GM21367 (cell line): Measurements from ENCODE around the gene GAPDH.
A peak's percentile ranks its signal among the peaks of the same experiment; 100 is the strongest.
"Not testable (repeated sequence)": the region's sequence is repeated elsewhere in the genome, so short reads cannot be mapped to it uniquely, and the experiment has no call there.

Experiments used
- ATAC-seq: cut with Tn5 transposase; IDR thresholded peaks from one replicate; pipeline ENCODE4 v1.9.1; 2021; ENCODE audit not compliant: unreplicated experiment

The GAPDH gene

DNA sequence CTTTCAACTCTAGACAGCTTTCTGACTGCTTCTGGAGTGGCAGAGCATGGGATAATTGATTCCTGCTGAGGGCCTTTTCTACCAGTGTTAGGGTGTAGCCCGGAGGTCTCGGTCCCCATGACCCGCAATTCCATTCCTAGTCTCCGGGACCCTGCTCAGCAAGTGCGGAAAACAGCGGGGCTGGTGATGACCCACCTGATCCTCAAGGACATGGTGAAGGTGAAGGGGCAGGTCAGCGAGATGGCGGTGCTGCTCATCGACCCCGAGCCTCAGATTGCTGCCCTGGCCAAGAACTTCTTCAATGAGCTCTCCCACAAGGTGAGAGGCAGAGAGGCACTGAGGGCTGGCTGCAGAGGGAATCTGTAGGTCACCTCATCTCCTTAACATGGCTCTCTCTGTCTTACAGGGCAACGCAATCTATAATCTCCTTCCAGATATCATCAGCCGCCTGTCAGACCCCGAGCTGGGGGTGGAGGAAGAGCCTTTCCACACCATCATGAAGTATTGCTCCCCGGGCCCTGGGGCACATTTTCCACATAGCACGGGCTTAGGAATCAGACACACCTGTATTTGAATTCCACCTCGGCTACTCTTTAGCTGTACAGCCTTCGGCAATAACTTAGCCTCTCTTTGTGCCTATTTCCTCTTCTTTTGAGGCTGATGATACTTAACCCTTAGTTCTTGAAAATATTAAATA, 5.6 kb upstream of the GAPDH start:
- no peak for ATAC-seq

DNA sequence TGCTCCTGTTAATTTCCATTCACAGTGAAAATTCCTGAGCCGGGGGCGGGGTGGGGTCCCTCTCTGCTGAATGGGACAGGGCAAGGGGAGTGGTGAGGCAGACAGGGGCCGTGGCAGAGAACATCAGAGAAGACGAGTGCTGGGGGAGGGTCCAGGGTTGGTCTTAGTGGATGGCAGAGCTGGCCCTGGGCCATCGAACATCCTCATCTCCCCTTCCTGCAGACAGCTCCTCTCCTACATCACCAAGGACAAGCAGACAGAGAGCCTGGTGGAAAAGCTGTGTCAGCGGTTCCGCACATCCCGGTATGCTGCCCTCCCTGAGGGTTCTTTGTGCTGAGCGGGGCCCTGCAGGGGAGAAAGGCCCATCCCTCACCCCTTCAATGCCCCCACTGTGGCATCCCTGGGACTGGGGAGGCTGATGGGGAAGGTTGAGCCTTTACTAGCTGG, 5.0 kb upstream of the GAPDH start:
- ATAC-seq = no peak

DNA sequence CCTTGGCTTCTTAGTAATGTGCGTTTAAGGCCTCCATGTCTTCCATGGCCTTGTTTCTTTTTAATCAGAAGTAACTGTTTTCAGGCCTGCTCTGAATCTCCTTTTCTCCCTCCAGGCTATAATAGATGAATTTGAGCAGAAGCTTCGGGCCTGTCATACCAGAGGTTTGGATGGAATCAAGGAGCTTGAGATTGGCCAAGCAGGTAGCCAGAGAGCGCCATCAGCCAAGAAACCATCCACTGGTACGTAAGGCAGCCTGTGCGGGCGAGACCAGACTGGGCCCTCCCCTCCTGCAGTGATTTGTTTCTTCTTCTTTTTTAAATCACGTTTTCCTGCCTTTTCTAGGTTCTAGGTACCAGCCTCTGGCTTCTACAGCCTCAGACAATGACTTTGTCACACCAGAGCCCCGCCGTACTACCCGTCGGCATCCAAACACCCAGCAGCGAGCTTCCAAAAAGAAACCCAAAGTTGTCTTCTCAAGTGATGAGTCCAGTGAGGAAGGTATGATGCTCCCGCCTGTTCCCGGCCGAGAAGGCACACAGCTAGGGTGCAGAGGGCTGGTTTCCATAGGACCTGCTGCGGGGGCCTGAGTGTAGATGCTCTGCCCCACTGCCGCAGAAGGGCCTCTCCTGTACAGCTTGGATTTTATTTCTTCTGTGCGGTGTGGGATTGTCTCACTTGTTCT, 3.6 kb upstream of the GAPDH start:
- ATAC-seq = no peak

DNA sequence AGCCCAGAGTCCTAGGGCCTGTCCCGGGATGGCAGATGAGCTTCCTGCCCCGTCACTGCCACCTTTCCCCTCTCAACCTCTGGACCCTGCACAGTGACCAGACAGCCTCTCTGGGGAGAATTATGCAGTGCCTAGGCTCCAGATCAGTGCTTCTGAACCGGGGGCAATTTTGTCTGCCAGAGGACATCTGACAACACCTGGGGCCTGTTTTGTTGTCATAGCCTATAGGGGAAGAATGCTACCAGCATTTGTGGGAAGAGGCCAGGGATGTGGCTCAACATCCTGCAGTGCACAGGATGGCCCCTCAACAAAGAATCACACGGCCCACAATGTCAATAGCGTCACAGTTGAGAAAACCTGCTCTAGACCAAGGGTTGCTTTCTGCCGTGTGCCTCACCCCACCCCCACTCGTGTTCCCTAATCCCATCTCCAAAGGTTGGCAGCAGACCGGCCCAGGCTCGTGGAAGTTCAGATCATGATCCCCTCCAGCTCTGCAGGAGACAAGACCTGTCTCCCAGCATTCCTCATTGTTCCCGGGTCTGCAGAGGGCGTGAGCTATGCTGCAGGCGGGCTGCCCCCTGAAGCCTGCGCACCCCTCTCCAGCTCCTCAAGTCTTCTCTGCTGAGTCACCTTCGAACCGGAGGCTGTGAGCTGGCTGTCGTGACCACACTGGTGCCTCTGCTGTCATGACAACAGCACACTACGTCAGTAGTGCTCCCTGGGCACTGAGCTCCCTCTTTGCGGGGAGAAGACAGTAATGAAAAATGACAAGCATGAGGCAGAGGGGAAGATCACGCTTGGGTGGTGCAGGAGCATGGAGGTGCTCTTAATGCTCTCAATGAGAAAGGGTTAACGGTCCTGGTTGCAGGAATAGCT, 2.0 kb upstream of the GAPDH start:
- no peak for ATAC-seq

DNA sequence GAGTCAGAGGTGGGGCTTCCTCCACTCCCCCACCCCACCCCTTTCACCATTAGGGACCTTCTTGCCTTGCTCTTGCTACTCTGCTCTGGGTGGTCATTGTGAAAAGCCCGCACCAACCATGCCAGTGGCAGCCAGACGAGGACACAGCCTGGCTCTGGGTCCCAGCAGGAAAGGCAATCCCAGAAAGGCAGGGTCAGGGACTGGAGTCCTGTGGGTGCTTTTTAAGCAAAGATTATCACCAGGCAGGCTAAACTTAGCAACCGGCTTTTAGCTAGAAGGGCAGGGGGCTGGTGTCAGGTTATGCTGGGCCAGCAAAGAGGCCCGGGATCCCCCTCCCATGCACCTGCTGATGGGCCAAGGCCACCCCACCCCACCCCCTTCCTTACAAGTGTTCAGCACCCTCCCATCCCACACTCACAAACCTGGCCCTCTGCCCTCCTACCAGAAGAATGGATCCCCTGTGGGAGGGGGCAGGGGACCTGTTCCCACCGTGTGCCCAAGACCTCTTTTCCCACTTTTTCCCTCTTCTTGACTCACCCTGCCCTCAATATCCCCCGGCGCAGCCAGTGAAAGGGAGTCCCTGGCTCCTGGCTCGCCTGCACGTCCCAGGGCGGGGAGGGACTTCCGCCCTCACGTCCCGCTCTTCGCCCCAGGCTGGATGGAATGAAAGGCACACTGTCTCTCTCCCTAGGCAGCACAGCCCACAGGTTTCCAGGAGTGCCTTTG, 1.2 kb upstream of the GAPDH start:
- peak; percentile 2 for ATAC-seq

DNA sequence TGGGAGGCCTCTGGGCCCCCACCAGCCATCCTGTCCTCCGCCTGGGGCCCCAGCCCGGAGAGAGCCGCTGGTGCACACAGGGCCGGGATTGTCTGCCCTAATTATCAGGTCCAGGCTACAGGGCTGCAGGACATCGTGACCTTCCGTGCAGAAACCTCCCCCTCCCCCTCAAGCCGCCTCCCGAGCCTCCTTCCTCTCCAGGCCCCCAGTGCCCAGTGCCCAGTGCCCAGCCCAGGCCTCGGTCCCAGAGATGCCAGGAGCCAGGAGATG, 729 bp upstream of the GAPDH start:
- peak; percentile 9 for ATAC-seq

DNA sequence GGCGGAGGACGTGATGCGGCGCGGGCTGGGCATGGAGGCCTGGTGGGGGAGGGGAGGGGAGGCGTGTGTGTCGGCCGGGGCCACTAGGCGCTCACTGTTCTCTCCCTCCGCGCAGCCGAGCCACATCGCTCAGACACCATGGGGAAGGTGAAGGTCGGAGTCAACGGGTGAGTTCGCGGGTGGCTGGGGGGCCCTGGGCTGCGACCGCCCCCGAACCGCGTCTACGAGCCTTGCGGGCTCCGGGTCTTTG, 303 bp downstream of the GAPDH start:
- ATAC-seq = no peak

DNA sequence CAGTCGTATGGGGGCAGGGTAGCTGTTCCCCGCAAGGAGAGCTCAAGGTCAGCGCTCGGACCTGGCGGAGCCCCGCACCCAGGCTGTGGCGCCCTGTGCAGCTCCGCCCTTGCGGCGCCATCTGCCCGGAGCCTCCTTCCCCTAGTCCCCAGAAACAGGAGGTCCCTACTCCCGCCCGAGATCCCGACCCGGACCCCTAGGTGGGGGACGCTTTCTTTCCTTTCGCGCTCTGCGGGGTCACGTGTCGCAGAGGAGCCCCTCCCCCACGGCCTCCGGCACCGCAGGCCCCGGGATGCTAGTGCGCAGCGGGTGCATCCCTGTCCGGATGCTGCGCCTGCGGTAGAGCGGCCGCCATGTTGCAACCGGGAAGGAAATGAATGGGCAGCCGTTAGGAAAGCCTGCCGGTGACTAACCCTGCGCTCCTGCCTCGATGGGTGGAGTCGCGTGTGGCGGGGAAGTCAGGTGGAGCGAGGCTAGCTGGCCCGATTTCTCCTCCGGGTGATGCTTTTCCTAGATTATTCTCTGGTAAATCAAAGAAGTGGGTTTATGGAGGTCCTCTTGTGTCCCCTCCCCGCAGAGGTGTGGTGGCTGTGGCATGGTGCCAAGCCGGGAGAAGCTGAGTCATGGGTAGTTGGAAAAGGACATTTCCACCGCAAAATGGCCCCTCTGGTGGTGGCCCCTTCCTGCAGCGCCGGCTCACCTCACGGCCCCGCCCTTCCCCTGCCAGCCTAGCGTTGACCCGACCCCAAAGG, 804 bp downstream of the GAPDH start:
- ATAC-seq = no peak

DNA sequence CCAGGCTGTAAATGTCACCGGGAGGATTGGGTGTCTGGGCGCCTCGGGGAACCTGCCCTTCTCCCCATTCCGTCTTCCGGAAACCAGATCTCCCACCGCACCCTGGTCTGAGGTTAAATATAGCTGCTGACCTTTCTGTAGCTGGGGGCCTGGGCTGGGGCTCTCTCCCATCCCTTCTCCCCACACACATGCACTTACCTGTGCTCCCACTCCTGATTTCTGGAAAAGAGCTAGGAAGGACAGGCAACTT, 1.3 kb downstream of the GAPDH start:
- no peak for ATAC-seq

DNA sequence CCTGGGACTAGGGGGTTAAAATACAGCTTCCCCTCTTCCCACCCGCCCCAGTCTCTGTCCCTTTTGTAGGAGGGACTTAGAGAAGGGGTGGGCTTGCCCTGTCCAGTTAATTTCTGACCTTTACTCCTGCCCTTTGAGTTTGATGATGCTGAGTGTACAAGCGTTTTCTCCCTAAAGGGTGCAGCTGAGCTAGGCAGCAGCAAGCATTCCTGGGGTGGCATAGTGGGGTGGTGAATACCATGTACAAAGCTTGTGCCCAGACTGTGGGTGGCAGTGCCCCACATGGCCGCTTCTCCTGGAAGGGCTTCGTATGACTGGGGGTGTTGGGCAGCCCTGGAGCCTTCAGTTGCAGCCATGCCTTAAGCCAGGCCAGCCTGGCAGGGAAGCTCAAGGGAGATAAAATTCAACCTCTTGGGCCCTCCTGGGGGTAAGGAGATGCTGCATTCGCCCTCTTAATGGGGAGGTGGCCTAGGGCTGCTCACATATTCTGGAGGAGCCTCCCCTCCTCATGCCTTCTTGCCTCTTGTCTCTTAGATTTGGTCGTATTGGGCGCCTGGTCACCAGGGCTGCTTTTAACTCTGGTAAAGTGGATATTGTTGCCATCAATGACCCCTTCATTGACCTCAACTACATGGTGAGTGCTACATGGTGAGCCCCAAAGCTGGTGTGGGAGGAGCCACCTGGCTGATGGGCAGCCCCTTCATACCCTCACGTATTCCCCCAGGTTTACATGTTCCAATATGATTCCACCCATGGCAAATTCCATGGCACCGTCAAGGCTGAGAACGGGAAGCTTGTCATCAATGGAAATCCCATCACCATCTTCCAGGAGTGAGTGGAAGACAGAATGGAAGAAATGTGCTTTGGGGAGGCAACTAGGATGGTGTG, 1.9 kb downstream of the GAPDH start:
- ATAC-seq = no peak

DNA sequence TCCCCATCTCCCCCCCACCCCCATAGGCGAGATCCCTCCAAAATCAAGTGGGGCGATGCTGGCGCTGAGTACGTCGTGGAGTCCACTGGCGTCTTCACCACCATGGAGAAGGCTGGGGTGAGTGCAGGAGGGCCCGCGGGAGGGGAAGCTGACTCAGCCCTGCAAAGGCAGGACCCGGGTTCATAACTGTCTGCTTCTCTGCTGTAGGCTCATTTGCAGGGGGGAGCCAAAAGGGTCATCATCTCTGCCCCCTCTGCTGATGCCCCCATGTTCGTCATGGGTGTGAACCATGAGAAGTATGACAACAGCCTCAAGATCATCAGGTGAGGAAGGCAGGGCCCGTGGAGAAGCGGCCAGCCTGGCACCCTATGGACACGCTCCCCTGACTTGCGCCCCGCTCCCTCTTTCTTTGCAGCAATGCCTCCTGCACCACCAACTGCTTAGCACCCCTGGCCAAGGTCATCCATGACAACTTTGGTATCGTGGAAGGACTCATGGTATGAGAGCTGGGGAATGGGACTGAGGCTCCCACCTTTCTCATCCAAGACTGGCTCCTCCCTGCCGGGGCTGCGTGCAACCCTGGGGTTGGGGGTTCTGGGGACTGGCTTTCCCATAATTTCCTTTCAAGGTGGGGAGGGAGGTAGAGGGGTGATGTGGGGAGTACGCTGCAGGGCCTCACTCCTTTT, 2.7 kb downstream of the GAPDH start:
- no peak for ATAC-seq

DNA sequence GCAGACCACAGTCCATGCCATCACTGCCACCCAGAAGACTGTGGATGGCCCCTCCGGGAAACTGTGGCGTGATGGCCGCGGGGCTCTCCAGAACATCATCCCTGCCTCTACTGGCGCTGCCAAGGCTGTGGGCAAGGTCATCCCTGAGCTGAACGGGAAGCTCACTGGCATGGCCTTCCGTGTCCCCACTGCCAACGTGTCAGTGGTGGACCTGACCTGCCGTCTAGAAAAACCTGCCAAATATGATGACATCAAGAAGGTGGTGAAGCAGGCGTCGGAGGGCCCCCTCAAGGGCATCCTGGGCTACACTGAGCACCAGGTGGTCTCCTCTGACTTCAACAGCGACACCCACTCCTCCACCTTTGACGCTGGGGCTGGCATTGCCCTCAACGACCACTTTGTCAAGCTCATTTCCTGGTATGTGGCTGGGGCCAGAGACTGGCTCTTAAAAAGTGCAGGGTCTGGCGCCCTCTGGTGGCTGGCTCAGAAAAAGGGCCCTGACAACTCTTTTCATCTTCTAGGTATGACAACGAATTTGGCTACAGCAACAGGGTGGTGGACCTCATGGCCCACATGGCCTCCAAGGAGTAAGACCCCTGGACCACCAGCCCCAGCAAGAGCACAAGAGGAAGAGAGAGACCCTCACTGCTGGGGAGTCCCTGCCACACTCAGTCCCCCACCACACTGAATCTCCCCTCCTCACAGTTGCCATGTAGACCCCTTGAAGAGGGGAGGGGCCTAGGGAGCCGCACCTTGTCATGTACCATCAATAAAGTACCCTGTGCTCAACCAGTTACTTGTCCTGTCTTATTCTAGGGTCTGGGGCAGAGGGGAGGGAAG, 3.5 kb downstream of the GAPDH start:
- not testable (repeated sequence) for ATAC-seq

DNA sequence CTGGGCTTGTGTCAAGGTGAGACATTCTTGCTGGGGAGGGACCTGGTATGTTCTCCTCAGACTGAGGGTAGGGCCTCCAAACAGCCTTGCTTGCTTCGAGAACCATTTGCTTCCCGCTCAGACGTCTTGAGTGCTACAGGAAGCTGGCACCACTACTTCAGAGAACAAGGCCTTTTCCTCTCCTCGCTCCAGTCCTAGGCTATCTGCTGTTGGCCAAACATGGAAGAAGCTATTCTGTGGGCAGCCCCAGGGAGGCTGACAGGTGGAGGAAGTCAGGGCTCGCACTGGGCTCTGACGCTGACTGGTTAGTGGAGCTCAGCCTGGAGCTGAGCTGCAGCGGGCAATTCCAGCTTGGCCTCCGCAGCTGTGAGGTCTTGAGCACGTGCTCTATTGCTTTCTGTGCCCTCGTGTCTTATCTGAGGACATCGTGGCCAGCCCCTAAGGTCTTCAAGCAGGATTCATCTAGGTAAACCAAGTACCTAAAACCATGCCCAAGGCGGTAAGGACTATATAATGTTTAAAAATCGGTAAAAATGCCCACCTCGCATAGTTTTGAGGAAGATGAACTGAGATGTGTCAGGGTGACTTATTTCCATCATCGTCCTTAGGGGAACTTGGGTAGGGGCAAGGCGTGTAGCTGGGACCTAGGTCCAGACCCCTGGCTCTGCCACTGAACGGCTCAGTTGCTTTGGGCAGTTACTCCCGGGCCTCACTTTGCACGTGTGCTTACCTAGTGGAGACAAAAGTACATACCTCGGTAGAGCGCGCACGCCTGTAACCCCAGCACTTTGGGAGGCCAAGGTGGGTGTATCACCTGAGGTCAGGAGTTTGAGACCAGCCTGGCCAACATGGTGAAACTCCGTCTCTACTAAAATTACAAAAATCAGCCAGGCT, 4.3 kb downstream of the GAPDH start:
- ATAC-seq = no peak

DNA sequence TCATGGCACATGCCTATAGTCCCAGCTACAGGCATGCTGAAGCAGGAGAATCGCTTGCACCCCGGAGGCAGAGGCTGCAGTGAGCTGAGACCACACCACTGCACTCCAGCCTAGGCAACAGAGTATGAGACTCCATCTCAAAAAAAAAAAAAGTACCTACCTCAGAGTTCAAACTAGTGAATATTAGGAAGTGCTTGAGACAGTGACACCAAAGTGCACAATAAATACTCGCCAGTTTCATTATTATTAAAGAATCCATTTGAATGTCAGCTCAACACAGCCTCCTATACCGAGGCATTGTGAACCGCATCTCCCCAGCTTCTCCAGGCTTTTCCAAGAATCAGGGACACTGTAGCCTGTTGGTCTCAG, 5.0 kb downstream of the GAPDH start:
- ATAC-seq = no peak

DNA sequence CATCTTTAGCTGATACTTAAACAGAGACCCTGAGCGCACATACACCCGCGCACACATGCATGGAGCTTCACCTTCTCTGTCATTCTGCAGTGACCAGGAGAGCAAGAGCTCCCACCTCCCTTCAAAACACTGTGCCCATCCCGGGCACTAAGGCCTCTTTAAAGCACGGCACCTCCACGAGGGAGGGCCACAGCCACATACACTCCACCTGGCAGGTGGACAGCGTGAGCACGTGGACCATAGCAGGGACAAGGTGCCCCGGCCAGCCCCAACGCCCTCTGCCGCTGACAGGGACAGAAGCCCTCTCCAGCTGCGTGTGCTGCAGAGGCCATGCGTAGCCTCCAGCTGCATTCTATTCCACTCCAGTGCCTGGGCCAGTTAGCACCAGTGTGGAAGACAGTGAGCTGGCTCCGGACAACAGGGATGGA, 5.4 kb downstream of the GAPDH start:
- ATAC-seq = no peak

DNA sequence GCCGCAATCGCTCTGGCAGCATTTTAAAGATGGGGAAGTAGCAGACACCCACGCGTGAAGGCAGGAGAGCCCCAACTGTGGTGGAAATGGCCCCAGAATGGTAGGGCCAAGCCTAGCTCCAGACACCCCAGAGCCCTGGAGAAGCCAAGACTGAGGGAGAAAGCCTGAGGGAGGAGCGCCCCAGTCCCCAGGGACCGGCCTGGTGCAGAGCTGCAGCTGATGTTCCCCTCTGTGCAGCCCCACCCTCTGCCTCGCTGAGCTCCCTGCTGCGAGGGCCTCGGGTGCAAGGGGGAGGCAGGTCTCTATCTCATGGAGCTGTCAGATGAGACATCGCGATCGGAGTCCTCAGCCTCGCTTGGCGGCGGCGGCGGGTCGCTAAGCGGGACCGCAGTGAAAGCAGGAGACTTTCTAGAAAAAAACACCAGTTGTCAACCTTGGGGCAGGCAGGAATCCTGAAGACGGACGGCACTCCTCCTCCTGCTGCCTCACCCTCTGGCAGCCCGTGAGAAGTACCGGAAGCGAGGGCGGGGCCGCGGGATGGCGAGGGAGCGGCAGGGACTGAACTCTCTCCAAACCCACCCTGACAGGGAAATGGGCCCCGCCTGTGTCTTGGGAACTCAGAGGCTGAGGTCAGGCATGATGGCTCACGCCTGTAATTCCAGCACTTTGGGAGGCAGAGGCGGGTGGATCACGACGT, 6.0 kb downstream of the GAPDH start:
- no peak for ATAC-seq
